Hematopoietic multipotent progenitor cell treated with erythropoietin and hydrocortisone succinate and interleukin-3 and kit ligand, for 4 days (in vitro differentiated cells): ENCODE measurements around the gene FAM162B.
A peak's percentile ranks its signal among the peaks of the same experiment; 100 is the strongest.
"Not testable (repeated sequence)": the region's sequence is repeated elsewhere in the genome, so short reads cannot be mapped to it uniquely, and the experiment has no call there.

Experiments
- DNase-seq: peaks from one replicate; pipeline ENCODE4 v3.0.0-alpha.2; 2015

The FAM162B gene

DNA sequence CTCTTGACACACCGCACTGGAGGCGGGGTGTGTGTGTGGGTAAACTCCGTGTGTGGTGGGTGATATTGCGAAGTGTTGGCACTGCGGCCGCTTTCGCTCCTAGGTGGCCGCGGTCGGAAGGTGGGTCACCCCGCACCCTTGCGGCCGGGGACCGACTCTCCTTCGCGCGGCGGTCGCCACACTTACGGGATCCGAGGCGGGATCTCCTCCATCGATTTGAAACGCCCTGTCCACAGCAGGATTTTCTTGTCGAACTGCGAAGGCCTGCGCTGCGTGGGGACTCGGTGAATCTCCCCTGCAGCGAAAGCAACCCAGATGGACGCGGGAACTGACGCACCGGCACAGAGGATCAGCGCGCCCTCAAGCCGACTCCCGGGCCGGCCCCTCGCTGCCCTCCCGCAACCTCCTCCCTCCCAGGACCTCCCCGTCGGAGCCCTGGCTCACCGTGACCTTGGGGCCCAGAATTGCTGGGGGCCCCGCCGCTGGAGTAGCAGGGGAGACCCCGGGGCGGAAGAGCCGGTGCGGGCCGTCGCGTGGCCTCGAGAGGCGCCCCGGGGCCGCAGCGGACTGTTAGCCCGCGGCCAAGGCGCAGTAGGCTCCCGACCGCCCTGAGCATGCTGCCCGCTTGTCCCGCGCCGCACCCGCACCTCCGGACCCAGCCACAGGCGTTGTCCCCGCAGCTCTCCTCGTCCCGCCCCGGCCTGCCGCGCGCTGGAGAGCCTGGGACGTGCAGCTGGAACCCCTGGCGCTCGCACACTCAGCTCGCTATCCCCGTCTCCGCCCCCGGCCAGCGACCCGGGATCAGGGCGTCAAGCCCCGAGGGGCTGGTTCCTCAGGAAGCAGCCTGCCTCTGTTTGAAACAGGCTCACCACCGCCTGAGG is at the start of gene FAM162B:
FAM162B (minus strand) TSS at position 759 of the 881 bp plus-strand sequence; CDS start at position 616, 143 bp downstream.
- peak; percentile 37 for DNase-seq

DNA sequence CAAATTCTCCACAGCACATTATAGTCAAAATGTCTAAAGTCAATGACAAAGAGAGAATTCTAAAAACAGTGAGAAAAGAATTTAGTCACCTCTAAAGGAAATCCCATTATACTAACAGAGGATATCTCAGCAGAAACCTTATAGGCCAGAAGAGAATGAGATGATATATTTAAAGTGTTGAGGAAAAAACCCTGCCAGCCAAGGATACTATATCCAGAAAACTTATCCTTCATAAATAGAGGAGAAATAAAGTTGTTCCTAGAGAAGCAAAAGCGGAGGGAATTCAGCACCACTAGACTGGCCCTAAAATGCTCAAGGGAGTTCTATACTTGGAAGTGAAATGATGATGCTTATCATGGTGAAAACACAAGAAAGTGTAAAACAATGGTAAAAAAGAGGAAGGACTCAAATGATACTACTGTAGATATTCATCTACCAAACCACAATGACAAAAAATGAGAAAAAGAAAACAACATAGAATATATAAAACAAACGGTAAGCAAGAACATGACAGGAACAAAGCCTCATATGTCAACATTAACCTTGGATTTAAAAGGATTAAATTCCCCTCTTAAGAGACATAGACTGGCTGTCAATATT is 46.6 kb upstream of the FAM162B start:
- peak; percentile 18 for DNase-seq

DNA sequence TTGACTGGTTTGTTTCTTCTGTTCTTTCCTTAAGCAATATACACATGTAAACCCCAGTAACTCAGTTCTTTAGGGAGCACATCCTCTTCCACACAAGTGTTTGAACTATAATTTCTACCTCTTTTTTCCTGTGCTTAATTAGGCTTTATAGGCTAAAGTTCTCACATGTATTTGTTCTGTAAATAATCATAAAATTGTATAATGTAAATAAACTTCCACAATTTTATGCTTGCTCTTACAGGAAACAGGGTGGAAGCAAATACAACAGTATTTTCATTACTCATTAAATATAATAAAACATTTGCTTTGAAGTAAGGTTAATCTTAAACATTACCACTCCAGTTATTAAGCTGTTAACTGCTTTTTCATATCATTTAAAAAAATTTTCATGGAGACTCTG is 36.5 kb upstream of the FAM162B start:
- no peak for DNase-seq

DNA sequence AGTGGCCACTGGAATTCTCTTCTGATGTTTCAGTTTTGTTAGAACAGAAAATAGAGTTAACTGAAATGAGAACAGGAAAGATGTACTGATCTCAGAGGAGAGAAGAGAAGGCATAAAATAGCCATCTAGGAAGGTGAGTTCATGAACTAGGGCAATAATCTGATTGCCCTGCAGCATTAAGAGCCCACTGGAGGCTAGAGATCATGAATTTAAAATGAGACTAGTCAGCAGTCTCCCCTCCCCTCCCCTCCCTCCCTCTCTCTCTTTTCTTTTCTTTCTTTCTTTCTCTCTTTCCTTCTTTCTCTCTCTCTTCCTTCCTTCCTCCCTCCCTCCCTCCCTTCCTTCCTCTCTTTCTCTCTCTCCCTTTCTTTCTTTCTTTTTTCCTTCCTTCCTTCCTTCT is 34.4 kb upstream of the FAM162B start:
- DNase-seq, result no peak

DNA sequence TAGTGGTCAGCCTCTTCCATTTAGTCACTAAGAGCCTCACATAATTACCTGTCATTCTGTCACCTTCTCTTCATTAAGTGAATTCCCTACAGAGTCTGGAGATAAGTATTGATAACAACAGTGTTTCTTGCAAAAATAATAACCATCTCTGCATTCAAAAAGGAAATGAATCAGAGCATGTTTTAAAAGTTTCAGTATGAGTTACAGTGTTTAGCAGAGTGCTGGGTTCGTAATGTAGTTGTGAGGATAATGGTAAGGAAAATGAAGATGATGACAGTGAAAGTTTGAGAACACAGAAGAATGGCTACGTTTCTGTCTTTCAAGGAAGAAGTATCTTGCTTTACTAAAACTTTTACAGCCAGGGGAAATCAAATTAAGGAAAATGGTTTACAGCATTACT is 32.1 kb upstream of the FAM162B start:
- no peak for DNase-seq

DNA sequence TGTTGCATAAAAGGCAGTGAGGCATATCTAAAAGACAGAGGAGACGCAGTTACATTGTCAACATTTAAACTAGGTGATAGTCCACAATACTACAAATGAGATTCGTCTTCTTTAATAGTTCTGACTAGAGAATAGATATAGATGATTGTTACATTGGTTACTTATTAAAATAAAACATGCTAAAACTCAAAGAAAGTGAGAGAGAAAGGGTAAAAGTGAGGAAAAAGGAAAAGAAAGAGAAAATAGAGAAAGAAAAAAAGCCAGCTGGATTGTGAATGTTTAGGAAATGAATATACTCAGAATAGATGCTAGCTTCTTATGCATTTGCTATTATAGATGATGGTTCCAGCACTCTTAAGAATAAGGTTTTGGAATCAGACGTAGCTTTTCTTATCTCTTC is 27.7 kb upstream of the FAM162B start:
- DNase-seq, result no peak

DNA sequence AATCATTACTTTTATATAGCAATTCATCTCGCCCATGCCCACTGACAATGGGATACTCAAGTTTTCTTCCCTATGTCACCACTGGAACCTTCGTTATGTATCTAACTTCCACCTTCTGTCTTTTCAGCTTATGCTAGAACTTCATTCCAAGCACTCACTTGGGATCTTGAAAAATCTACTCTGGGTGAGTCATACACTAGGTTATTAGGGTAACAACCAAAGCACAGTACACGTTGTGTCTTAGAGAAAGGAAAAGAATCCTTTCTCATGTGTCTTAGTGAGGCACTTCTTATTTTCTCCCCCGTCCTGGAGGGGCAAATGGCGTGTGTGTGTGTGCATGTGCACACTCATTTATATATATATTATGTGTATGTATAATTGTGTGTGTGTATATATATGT is 18.3 kb upstream of the FAM162B start:
- DNase-seq, result no peak

DNA sequence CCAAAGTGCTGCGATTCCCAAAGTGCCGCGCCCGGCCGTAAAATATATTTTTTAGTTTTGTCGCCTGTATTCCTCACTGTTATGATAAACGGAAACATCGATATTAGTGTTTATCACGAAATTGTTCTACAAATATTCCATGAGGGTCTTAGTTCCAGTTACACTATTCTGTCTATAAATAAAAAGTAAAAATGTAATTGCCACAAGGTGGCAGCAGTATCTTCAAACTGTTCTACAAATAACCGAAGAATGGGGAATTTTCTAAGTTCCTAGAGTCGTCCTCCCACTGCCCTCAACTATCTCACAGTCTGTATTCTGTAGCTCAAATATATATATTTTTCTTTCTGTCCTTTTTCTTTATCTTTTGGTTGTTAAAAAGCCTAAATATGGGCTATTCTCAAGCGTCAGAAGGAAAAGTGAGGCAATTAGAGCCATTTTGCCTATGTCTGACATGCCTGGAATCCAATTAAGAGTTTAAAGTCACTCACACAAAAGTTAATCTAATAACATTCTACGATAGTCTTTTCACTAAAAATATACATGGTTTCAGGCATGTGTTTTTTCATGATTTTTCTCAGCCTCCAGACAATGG is 14.2 kb upstream of the FAM162B start:
- peak; percentile 70 for DNase-seq

DNA sequence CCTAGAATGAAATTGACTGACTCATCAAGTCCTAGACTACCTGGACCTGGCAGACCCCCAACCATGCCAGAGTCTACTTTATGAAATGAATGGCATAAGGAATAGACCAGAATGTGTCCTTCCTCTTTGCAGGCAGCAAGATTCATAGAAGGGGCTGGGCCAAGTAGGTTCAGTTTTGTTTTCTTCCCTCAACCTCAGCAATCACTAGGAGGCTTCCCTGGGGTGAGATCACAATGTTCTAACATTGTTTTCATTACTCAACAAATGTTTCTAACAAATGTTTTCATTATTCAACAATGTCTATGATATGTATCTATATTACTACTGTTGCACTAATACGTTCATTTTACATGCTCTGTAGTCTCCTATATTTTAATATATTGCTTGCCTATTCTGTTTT is 8.4 kb upstream of the FAM162B start:
- DNase-seq, result no peak

DNA sequence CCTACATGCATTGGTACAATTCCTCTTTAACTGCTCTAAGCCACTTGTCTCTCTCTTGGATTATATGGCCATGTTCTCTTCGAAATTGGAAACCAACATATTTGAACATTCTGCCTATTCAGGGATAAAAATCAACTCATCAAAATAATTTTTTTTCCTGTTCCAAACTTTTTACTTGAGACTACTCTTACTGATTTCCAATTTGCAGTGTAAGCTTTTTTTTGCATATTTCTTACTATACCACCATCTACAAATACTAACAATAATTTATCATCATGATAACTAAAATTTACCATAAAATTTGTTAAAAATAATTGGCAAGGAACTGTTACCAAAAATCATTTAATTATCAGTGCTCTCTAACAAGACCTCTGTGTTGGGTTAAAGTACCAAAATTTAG is 6.9 kb upstream of the FAM162B start:
- DNase-seq, result no peak

DNA sequence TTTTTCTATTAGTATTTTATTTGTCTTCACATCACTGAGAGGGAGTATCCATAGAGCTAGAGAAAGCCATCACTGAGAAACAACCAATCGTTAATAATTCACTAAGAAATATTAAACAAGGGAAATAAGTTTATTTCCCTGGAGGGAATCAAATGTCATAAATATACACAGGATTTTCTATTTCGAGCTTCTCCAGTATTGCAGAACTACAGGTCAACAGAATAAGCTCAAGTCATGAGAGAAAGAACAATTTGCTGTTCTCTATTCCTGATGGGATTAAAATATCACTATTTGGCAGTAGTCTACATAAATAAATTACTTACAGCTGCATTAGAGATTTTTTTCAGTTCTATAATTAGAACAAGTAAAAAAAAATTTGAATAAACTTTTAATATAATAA is 2.2 kb upstream of the FAM162B start:
- no peak for DNase-seq

DNA sequence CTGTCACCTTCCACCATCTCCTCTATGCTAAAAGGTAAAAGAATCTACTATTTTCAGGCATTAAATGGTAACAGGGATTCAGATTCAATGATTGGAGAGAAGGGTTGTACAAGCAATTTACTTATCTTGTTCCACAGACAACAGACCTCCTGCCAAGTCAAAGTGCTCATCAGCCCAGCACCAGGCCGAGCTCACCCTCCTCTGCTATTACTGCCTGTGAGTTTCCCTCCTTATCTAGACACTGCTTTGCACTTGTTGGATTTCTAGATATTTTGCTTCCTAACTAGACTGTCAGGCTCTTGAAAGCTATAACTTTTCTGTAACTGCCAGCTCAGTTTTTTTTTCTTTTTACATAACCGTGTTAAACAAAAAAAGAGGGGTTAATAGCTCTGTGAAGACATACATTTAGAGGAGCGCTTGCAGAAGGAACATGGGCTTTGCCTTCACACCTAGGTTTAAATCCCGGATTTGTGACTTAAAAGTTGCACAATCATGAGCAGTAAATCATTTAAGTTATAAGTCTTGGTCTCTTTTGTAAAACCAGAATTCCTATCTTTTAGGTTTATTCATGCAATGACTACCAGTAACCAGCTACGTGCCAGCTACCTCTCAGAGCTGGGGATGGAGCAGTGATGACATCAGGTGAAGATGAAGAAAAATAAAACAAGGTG is 1.1 kb upstream of the FAM162B start:
- peak; percentile 87 for DNase-seq

DNA sequence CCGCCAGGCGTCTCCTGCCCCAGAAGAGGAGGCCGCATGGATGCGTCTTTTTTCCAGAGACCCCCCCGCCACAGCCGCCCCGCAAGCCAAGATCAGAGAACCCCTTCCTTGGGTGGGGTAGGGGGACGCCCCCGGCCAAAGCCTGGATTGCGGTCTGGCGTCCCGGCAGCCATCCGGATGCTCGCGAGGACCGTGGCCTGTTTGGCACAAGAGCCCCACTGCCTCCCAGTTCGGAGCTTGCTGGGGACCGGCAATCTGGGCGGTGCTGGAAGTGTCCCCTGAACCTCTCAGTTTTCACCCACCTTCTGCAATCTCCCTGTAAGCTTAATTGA is 924 bp downstream of the FAM162B start:
- peak; percentile 24 for DNase-seq

DNA sequence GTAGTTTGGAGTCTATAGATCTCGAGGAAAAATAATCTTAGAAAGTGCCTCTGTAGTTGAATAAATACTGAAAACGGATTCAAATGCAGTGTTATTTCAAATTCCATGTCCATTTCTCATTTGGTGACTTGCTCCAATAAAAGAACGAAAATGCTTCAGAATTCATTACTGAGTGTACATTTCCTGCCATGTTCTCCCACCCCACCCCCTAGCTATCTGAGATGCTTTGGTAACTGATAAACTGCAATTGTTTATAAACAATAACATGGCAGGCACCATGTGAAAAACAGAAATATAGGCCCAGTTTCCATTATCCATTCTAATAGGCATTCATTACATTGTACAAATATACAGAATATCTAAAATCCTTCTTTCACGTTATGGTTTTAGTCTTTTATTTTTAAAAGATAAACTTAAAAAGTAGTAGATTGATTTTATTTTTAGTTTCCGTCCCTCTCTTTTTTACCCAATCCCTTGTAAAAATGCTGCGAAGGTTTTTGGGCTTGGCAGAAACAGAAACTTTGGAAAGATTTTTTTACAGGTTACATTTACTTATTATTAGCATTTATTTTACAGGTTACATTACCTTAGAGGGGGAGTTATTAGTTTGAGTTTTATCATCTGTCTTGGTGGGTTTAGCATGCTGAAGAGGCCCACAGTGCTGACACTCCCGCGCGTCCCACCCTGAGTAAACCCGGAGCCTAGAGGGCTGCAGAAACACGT is 1.5 kb downstream of the FAM162B start:
- DNase-seq, result no peak

DNA sequence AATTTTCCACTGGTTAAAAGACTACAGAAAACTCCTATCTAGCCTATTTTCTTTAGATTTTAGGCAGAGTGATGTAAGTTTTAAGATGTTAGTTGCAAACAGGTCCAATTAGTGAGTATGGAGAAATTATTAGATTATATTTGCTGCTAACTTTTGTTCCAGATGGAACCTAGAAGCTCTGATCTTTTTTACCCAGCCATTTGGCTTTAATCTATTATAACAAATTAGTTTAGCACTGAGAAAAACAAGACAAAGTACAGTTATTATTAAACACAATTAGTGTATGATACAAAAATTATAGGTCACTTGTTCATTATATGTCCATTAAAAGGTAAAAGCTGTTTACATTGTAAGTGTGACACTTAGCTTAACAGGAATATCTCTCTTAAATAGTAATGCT is 2.5 kb downstream of the FAM162B start:
- DNase-seq, result no peak

DNA sequence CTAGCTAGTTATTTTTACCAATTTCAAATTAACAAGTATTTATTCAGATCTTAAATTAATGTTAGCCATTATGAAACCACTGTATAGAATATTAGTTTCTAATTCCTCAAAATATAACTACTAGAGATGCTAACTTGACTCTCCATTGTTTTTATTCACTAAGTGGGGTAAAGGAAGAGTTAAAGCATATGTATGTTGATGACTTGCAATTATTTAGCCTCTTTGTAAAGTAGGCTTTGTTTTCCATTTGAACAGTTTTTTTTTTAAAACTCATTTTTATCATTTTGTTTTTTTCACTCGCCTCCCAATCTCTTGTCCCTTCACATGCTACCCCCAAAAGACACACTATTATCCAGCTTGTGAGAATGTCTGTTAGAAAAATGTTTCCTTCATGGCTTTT is 3.3 kb downstream of the FAM162B start:
- DNase-seq, result no peak

DNA sequence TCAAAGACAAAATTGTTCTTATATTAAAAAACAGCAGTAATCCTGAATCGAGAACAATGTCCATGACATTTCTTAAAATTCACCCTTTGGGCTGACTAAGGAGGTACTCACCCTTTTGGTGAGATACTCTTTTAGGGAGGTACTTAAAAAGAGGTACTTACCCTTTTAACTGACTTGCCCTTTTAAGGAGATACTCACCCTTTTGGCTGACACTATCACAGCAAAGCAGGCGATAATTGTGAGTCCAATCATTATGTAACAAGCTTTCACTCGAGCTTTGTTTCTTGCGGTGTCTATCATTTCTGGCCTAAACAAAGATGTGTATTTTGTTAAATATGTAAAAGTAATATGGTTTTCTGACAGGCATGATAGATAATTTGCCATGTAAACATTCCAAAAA is 3.7 kb downstream of the FAM162B start:
- DNase-seq, result peak; percentile 47

DNA sequence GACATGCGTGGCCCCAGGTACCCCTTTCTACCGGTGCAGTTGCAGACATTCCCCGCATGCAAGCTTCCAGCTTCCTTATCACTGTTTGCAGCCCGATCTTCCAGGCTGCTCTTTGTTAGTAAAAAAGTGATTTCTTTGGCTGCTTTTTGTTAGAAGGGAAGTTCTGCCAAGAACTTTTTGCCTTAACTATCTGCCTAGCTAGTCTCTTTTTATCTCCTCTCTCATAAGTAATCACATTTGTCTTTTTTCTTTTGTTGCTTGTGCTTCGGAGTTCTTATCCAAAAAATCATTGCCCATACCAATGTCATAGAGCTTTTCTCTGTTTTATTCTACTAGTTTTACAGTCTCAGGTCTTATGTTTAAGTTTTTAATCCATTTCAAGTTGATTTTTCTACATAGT is 20.3 kb downstream of the FAM162B start:
- no peak for DNase-seq

DNA sequence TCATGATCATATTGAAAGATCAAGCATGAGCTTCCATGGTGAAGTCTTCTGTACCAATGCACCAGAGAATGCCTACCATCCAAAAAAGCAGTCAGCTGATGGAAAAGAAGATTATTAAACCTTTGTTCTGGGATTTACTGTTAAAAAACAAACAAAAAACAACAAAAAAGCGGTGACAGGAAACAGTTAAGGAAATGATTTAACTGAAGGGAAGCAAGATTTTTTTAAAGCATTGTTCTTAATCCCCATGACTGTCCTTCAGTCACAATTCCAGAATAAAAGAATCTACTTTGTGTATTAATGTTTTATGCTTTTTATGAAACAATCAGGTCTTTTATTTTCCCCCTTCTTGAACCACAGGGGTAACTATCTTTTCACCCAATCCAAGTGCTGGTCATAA is 23.9 kb downstream of the FAM162B start:
- DNase-seq, result no peak

DNA sequence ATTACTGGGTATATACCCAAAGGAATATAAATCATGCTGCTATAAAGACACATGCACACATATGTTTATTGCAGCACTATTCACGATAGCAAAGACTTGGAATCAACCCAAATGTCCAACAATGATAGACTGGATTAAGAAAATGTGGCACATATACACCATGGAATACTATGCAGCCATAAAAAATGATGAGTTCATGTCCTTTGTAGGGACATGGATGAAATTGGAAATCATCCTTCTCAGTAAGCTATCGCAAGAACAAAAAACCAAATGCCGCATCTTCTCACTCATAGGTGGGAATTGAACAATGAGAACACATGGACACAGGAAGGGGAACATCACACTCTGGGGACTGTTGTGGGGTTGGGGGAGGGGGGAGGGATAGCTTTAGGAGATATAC is 25.0 kb downstream of the FAM162B start:
- DNase-seq, result not testable (repeated sequence)

DNA sequence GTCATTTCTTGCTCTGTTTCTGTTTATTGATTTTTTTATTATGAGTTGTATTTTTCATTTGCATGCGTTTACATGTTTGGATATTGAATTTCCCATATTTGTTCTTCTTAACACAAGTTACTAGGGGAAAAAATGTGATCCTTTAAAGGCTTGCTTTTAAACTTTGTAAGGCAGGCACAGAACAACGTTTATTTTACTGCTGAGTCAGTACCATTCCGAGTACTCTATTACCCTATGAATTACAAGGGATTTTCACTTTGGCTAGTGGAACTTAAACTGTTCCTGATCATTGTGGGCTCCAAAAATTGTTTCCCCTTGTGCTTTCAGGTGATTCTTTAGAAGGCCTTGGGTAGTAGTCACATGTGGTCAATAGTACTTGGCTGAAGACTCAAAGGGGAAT is 28.5 kb downstream of the FAM162B start:
- DNase-seq, result no peak

DNA sequence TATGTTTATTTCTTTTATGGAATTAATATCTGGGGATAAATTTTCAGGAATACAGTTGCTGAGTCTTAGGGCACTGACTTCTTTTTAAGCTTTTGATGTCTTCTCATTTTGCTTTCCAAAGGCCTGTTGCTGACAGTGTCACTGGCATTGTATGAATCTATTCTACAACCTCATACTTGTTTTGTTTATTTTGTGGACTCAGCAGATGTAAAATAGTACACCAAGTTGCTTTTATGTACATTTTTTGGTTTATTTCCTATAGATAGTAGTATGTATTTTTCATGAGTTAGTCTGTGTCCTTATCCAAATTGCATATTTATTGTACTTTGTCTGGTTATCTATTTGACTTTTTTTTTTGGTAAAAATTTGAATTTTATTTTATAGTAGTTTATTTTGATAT is 35.0 kb downstream of the FAM162B start:
- no peak for DNase-seq

DNA sequence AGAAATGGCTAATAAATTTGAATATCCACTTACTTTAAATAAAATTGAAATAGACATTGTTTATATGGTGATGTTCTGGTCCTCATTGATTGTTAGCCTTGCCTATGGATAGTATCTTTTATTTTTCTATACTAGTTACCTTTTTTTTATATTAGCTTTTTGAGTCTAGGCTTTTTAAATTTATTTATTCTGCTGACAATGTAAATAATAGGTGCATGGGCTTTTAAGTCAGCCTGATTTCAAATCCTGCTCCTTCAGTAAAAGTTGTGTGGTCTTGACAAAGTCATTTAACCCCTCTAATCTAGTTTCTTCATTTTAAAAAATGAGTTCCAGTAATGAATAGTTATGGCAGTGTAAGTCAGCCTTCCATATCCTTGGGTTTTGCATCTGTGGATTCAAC is 38.6 kb downstream of the FAM162B start:
- DNase-seq, result no peak
